Measurements from ENCODE around the gene CTIF. TPM values are rescaled to one million over a fixed set of nuclear protein-coding genes. Genes with fewer than 3 reads are reported as not detected.

Gene CTIF
- total and polyA plus RNA-seq, 10 donors = 5.2 to 39.2 (median 18.5) TPM

DNA sequence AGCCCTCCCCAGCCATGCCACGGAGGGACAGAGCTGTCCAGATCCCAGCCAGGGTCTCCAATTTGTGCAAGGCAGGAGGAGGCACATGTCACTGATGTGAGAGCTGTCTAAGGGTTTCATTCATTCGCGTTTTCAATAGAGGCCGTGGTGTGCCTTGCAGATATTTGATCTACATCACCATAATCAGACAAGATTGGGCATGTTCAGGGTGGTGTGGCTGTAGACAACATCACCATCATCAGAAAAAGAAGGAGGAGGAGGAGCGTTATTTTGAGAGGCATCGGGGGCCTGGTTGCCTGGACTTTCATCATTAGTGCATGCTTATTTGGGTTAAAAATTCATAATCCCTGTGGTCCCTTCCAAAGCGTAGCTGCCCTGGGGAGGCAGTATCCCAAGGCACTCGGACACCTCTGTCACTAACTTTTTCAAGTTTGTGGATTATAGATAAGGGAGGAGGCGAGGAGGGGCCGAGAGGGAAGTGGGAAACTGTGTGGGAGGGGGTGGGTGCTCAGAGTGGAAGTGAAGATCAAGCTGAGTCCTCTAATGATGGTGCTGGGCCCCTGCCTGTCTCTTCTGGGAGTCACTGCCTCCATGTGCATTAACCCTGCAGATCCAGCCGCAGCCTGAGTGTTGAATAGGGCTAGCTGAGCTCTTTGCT lies 194.1 kb downstream of the CTIF start:
- DNase-seq = no peak
- Histone ChIP-seq H3K4me3 (no peak overlapping the region), H3K9me3 (no peaks in the 10 kb centered on the region), H3K36me3 (no peaks in the 10 kb centered on the region), H3K27me3 (replicated peaks in 1 of 7) (no peaks in the 10 kb centered on the region), H3K27ac (no peak overlapping the region), H3K4me1 (peaks cover 0 to 12% (median 3%) of the 10 kb centered on the region in 6 donors)
- 74 to 88% (median 81%) methylated on average over 11 of the region's 11 CpGs for WGBS, 5 donors
- TF ChIP-seq POLR2AphosphoS5 (IDR thresholded peaks at IDR 0.05) (no peak), POLR2A (IDR thresholded peaks at IDR 0.05) (no peak)
- TF ChIP-seq, protein P1, sequence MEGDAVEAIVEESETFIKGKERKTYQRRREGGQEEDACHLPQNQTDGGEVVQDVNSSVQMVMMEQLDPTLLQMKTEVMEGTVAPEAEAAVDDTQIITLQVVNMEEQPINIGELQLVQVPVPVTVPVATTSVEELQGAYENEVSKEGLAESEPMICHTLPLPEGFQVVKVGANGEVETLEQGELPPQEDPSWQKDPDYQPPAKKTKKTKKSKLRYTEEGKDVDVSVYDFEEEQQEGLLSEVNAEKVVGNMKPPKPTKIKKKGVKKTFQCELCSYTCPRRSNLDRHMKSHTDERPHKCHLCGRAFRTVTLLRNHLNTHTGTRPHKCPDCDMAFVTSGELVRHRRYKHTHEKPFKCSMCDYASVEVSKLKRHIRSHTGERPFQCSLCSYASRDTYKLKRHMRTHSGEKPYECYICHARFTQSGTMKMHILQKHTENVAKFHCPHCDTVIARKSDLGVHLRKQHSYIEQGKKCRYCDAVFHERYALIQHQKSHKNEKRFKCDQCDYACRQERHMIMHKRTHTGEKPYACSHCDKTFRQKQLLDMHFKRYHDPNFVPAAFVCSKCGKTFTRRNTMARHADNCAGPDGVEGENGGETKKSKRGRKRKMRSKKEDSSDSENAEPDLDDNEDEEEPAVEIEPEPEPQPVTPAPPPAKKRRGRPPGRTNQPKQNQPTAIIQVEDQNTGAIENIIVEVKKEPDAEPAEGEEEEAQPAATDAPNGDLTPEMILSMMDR (IDR thresholded peaks at IDR 0.05 in 8 of 11, conservative IDR thresholded peaks at IDR 0.05 in 3 of 11) = no peak
- intact Hi-C loops (cut with DNase I; ENCODE audit: low total_unique reads) = no loop called here

DNA sequence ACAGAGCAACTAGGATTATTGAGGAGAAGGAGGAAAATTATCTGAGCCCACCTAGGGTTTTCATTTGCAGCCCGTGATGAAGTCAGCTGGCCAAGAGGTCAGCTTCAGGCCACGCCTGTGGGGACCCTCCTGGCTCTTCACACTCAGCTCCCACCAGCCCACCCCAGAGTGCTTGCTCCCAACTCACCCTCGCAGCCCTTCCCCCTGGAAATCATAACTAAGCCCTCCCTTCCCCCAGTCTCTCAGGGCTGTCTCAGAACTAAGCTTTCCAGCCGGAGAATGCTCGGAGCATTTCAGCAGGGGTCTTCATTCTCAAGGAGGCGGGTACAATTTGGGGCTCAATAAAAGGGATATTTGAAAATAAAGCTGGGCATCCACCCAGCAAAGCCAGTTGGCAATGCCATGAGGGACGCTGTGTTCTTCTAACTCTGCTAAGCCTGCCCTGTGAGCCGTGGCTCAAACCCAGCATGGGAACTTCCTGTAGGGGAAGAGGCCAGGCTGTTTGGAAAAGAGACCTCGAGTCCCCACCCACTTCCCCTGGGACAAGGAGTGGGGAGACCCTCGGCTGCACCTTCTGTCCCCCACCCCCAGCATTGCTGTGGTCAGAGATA lies 194.9 kb downstream of the CTIF start:
- peaks cover 0 to 12% (median 3%) of the 10 kb centered on the region in 6 donors for H3K4me1 ChIP-seq
- intact Hi-C loops (cut with DNase I; ENCODE audit: low total_unique reads) = no loop called here
- no peak overlapping the region for H3K4me3 ChIP-seq
- no peaks in the 10 kb centered on the region for H3K27me3 ChIP-seq (replicated peaks in 1 of 7)
- no peaks in the 10 kb centered on the region for H3K36me3 ChIP-seq
- no peak for DNase-seq
- TF ChIP-seq POLR2AphosphoS5 (IDR thresholded peaks at IDR 0.05) (no peak), POLR2A (IDR thresholded peaks at IDR 0.05) (no peak)
- TF ChIP-seq, protein P1 (IDR thresholded peaks at IDR 0.05 in 8 of 11, conservative IDR thresholded peaks at IDR 0.05 in 3 of 11) = no peak
- no peak overlapping the region for H3K27ac ChIP-seq
- 56 to 69% (median 63%) methylated on average over 10 of the region's 10 CpGs for WGBS, 5 donors
- no peaks in the 10 kb centered on the region for H3K9me3 ChIP-seq

DNA sequence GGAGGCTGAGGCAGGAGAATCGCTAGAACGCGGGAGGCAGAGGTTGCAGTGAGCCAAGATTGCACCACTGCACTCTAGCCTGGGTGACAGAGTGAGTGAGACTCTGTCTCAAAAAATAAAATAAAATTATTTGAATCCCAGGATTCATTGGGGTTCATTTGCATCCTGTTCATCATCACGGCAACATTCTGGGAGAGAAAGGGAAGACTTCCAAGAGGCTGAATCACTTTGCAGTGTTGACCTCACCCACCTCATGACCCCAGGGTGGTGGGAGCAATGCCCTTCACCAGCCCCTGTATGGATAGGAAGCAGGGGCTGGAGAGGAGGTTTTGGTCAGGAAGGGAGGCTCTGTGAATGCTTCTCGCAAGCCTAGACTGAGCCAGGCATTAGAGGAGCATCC lies 195.6 kb downstream of the CTIF start:
- Histone ChIP-seq H3K9me3 (no peaks in the 10 kb centered on the region), H3K27me3 (replicated peaks in 1 of 7) (no peaks in the 10 kb centered on the region), H3K4me1 (peaks cover 0 to 12% (median 3%) of the 10 kb centered on the region in 6 donors), H3K4me3 (no peak overlapping the region), H3K27ac (no peak overlapping the region), H3K36me3 (no peaks in the 10 kb centered on the region)
- intact Hi-C loops (cut with DNase I; ENCODE audit: low total_unique reads) = no loop called here
- 93 to 99% (median 98%) methylated on average over 5 of the region's 5 CpGs for WGBS, 5 donors
- DNase-seq = no peak
- no peak for TF ChIP-seq POLR2A (IDR thresholded peaks at IDR 0.05)
- TF ChIP-seq, protein P1 (IDR thresholded peaks at IDR 0.05 in 8 of 11, conservative IDR thresholded peaks at IDR 0.05 in 3 of 11) = no peak
- no peak for TF ChIP-seq POLR2AphosphoS5 (IDR thresholded peaks at IDR 0.05)

DNA sequence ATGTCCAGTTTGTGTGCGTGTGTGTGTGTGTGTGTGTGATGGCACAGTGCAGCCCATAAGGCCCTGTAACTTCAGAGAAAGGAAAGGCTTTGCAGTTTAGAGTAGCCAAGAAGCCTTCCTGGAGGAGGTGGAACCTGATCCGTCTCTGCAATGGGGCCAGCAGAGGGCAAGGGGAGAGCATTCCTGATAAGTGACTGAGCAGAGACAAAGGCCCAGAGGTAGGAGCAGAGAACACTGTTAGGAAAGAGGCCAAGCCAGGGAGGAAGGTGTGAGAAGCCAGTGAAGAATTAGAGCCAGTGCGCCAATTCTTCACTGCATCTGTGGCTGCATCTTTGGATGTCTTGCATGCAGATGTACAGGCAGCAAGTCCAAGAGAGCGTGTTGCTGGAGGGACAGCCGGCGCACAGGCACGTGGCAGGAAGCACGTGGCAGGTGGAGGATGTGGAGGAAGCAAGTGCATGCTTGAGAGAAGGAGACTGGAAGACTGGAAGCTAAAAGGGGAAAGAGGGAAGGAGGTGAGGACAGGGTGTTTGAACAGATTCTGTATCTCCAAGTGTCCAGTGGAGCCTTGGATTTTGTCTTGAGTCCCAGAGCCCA lies 196.3 kb downstream of the CTIF start:
- Histone ChIP-seq H3K36me3 (no peaks in the 10 kb centered on the region), H3K9me3 (no peaks in the 10 kb centered on the region), H3K27me3 (replicated peaks in 1 of 7) (no peaks in the 10 kb centered on the region), H3K27ac (no peak overlapping the region), H3K4me3 (no peak overlapping the region), H3K4me1 (peaks cover 0 to 12% (median 3%) of the 10 kb centered on the region in 6 donors)
- TF ChIP-seq POLR2AphosphoS5 (IDR thresholded peaks at IDR 0.05) (no peak), POLR2A (IDR thresholded peaks at IDR 0.05) (no peak)
- TF ChIP-seq, protein P1 (IDR thresholded peaks at IDR 0.05 in 8 of 11, conservative IDR thresholded peaks at IDR 0.05 in 3 of 11) = no peak
- 38 to 51% (median 44%) methylated on average over 8 of the region's 8 CpGs for WGBS, 5 donors
- intact Hi-C loops (cut with DNase I; ENCODE audit: low total_unique reads) = no loop called here
- no peak for DNase-seq
